Endothelial cell of umbilical vein (primary cell): ENCODE measurements around the gene VSTM4.

ENCODE experiments used
- EZH2 ChIP-seq: IDR thresholded peaks from 2 replicates; pipeline ENCODE4 v1.6.1; 2012; ENCODE audit warnings: borderline replicate concordance, low read depth, mild to moderate bottlenecking, moderate library complexity, low read length, inconsistent platforms; ENCODE audit not compliant: severe bottlenecking
- JUN ChIP-seq: IDR thresholded peaks from 2 replicates; pipeline ENCODE4 v1.6.1; 2011; ENCODE audit warnings: borderline replicate concordance, low read depth; ENCODE audit not compliant: insufficient read length, insufficient read depth
- MYC ChIP-seq: IDR thresholded peaks from one replicate; pipeline ENCODE4 v1.6.1; 2011; ENCODE audit warnings: mild to moderate bottlenecking, low read depth, low read length
- POLR2A ChIP-seq: IDR thresholded peaks from 2 replicates; pipeline ENCODE4 v1.6.1; 2012; ENCODE audit warnings: low read depth, mild to moderate bottlenecking, control low read depth, low read length
- POLR2AphosphoS5 ChIP-seq: IDR thresholded peaks from 2 replicates; pipeline ENCODE4 v1.6.1; 2012; ENCODE audit warnings: low read depth, mild to moderate bottlenecking, control low read depth, low read length, moderate library complexity; ENCODE audit not compliant: insufficient read depth
- TF ChIP-seq, protein P1 (sequence below), 2 donors: IDR thresholded peaks; 1 replicate in 1 of 2; 2 replicates in 1 of 2; pipeline ENCODE4 v1.5.1; 2011; ENCODE audit warnings: low read length in 2 of 2, mild to moderate bottlenecking in 2 of 2, moderate library complexity in 2 of 2, control low read depth in 1 of 2, inconsistent platforms in 1 of 2, low read depth in 1 of 2; ENCODE audit not compliant: insufficient read depth in 1 of 2; ENCODE audit errors: extremely low read depth in 1 of 2
- TF ChIP-seq, protein P2 (sequence below): IDR thresholded peaks from 2 replicates; pipeline ENCODE4 v1.6.1; 2011; ENCODE audit not compliant: insufficient read depth, insufficient read length

DNA sequence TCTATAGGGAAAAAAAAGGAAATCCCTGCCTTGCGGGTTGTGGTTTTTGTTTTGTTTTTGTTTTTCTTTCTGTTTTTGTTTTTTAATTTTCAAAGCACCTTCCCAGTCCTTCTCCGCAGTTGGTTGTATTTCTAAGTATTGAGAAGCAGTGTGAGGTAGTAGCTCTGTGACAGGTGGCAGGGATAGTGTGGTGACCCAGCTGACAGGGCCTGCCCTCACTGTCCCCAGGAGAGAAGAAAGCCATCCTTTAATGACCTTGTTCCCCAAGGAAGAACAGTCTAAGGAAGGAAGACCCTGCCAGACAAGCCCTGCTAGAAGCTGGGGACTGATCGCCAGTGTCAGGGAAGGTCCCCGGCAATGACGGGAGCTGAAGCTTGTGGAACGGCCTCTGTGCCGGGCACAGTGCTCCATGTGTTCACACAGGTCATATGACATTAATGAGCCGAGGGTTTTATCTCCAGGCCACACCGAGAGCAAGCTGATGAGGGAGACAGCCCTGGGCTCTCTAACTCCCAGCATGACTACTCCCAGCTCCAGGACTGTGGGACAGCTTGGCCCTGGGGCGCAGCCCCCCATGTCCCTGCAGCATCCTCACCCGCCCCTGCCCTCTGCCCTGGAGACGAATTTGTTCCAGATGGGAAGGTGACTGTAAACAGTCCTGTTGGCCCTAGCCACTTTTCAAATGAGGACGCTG lies 106.7 kb downstream of the VSTM4 start:
- TF ChIP-seq, protein P1, sequence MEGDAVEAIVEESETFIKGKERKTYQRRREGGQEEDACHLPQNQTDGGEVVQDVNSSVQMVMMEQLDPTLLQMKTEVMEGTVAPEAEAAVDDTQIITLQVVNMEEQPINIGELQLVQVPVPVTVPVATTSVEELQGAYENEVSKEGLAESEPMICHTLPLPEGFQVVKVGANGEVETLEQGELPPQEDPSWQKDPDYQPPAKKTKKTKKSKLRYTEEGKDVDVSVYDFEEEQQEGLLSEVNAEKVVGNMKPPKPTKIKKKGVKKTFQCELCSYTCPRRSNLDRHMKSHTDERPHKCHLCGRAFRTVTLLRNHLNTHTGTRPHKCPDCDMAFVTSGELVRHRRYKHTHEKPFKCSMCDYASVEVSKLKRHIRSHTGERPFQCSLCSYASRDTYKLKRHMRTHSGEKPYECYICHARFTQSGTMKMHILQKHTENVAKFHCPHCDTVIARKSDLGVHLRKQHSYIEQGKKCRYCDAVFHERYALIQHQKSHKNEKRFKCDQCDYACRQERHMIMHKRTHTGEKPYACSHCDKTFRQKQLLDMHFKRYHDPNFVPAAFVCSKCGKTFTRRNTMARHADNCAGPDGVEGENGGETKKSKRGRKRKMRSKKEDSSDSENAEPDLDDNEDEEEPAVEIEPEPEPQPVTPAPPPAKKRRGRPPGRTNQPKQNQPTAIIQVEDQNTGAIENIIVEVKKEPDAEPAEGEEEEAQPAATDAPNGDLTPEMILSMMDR (IDR thresholded peaks at IDR 0.05; ENCODE audit: extremely low read depth in 1 of 2, insufficient read depth in 1 of 2, low read depth in 1 of 2, low read length in 2 of 2), result no peak
- no peak for TF ChIP-seq JUN
- no peak for TF ChIP-seq POLR2A
- no peak for TF ChIP-seq EZH2
- TF ChIP-seq MYC, result no peak
- TF ChIP-seq, protein P2, sequence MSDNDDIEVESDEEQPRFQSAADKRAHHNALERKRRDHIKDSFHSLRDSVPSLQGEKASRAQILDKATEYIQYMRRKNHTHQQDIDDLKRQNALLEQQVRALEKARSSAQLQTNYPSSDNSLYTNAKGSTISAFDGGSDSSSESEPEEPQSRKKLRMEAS, result no peak
- TF ChIP-seq POLR2AphosphoS5, result no peak
